PC-3 (cell line): ENCODE data around the gene GAL3ST1. TPM values are rescaled to one million over a fixed set of nuclear protein-coding genes. Genes with fewer than 3 reads are reported as not detected.

Experiments used
- ATAC-seq: fragments of 200-7000 bp; cut with Tn5 transposase; 2 replicates; pipeline ENCODE4 v1.9.1; 2020; ENCODE audit warnings: mild to moderate bottlenecking, moderate library complexity
- BruUV-seq: library from RNA; stranded (reverse); fragments of 400-500 nt; replicated peaks from 2 replicates; lab custom pipeline; 2021; lab: Mats Ljungman, UMichigan
- CTCF ChIA-PET: fragments of 300-600 bp; sonication (Branson Sonifier 250); formaldehyde crosslinking; loops from one replicate; lab custom pipeline; 2022; ENCODE audit warnings: antibody characterized with exemption; lab: Charles Lee
- POLR2A ChIA-PET: fragments of 300-600 bp; sonication (Branson Sonifier 250); formaldehyde crosslinking; loops from one replicate; lab custom pipeline; 2022; ENCODE audit warnings: antibody characterized with exemption; ENCODE audit not compliant: unreplicated experiment; lab: Charles Lee
- DNase-seq: peaks from one replicate; pipeline ENCODE4 v3.0.0-alpha.2; 2015
- H2AFZ ChIP-seq: fragments of 300-600 bp; sonication (generic); 2 replicates; pipeline ENCODE4 v1.6.0; 2016; ENCODE audit warnings: antibody characterized with exemption, low read length
- H3F3A ChIP-seq: fragments of 300-600 bp; sonication (generic); one replicate; pipeline ENCODE4 v1.6.0; 2017; ENCODE audit warnings: antibody characterized with exemption, low read length, control low read depth, mild to moderate bottlenecking; ENCODE audit not compliant: unreplicated experiment
- H3K27ac ChIP-seq: fragments of 300-600 bp; sonication (generic); 2 replicates; pipeline ENCODE4 v1.5.1; 2016; ENCODE audit warnings: mild to moderate bottlenecking, low read length
- H3K27me3 ChIP-seq: fragments of 300-600 bp; sonication (generic); 2 replicates; pipeline ENCODE4 v1.6.1; 2016; ENCODE audit warnings: low read length, mixed read lengths
- H3K36me3 ChIP-seq: fragments of 300-600 bp; sonication (generic); 2 replicates; pipeline ENCODE4 v1.6.1; 2016; ENCODE audit warnings: low read depth, mixed run types, low read length, mixed read lengths
- H3K4me1 ChIP-seq: fragments of 300-600 bp; sonication (generic); 2 replicates; pipeline ENCODE4 v1.5.1; 2016; ENCODE audit warnings: low read length; ENCODE audit not compliant: insufficient read depth
- H3K4me2 ChIP-seq: fragments of 300-600 bp; sonication (generic); 2 replicates; pipeline ENCODE4 v1.6.0; 2016; ENCODE audit warnings: low read length
- H3K4me3 ChIP-seq: fragments of 300-600 bp; sonication (generic); 2 replicates; pipeline ENCODE4 v1.5.1; 2016; ENCODE audit warnings: mild to moderate bottlenecking, low read length, mixed read lengths
- H3K79me2 ChIP-seq: fragments of 300-600 bp; sonication (generic); 2 replicates; pipeline ENCODE4 v1.6.1; 2017; ENCODE audit warnings: low read length, mixed read lengths
- H3K9ac ChIP-seq: fragments of 300-600 bp; sonication (generic); 2 replicates; pipeline ENCODE4 v1.6.0; 2016; ENCODE audit warnings: mild to moderate bottlenecking, low read length
- H3K9me2 ChIP-seq: fragments of 300-600 bp; sonication (generic); replicated peaks from 2 replicates; pipeline ENCODE4 v1.6.1; 2016; ENCODE audit warnings: mixed run types, low read length, mixed read lengths
- H3K9me3 ChIP-seq: fragments of 300-600 bp; sonication (generic); 2 replicates; pipeline ENCODE4 v1.6.1; 2016; ENCODE audit warnings: low read length, mixed read lengths
- H4K20me1 ChIP-seq: fragments of 300-600 bp; sonication (generic); 2 replicates; pipeline ENCODE4 v1.6.1; 2016; ENCODE audit warnings: low read length, mixed read lengths
- CTCF ChIP-seq: fragments of 300-600 bp; sonication (generic); conservative IDR thresholded peaks from 2 replicates; pipeline ENCODE4 v1.5.1; 2017; ENCODE audit warnings: antibody characterized with exemption, low read depth, mild to moderate bottlenecking, low read length
- EZH2 ChIP-seq: fragments of 300-600 bp; sonication (generic); IDR thresholded peaks from one replicate; pipeline ENCODE4 v1.6.1; 2017; ENCODE audit warnings: antibody characterized with exemption, mild to moderate bottlenecking, low read length; ENCODE audit not compliant: unreplicated experiment
- EZH2phosphoT487 ChIP-seq: fragments of 300-600 bp; sonication (generic); IDR thresholded peaks from 2 replicates; pipeline ENCODE4 v1.6.1; 2018; ENCODE audit warnings: mild to moderate bottlenecking, antibody characterized with exemption, low read length, borderline replicate concordance
- intact Hi-C: fragments of 100-400 bp; cut with micrococcal nuclease; formaldehyde crosslinking; loops from 2 replicates; pipeline ENCODE4 v1.9.0; 2023
- total RNA-seq: library from RNA; depleted of rRNA; stranded (reverse); fragments of >200 nt; gene quantifications from 2 replicates; pipeline ENCODE4 v1.2.3, GENCODE V29; 2014

Gene GAL3ST1
- total RNA-seq, 1 experiment from 2014 or later, result not detected

GRCh38 chr22:30584441-30584840 lies 10.0 kb upstream of the GAL3ST1 start:
- intact Hi-C loops, result no loop called here
- Histone ChIP-seq H3K9me2 (no peaks in the 10 kb centered on the region), H3K4me3 (no peak overlapping the region), H3K4me2 (no peak overlapping the region), H3K27ac (no peak overlapping the region), H4K20me1 (no peaks in the 10 kb centered on the region), H3K9me3 (no peaks in the 10 kb centered on the region), H3K9ac (no peak overlapping the region), H2AFZ (no peak overlapping the region), H3K27me3 (no peaks in the 10 kb centered on the region), H3K36me3 (peaks cover 39% of the 10 kb centered on the region), H3K4me1 (no peaks in the 10 kb centered on the region), H3F3A (no peaks in the 10 kb centered on the region), H3K79me2 (peaks cover 5% of the 10 kb centered on the region)
- BruUV-seq, result no TSS peak
- DNase-seq, result no peak
- ChIA-PET CTCF (no interaction called here), POLR2A (no interaction called here)
- ATAC-seq, result no peak
- no peak for TF ChIP-seq EZH2phosphoT487
- TF ChIP-seq EZH2, result no peak
- no peak for TF ChIP-seq CTCF

- no peak overlapping the region for H3K4me3 ChIP-seq
- no peaks in the 10 kb centered on the region for H3K9me3 ChIP-seq
- no peaks in the 10 kb centered on the region for H3F3A ChIP-seq
- no peaks in the 10 kb centered on the region for H3K9me2 ChIP-seq
- no TSS peak for BruUV-seq
- no peak overlapping the region for H3K27ac ChIP-seq
- H2AFZ ChIP-seq, result no peak overlapping the region
- peaks cover 40% of the 10 kb centered on the region for H3K36me3 ChIP-seq
- no peaks in the 10 kb centered on the region for H4K20me1 ChIP-seq
- CTCF ChIA-PET, result no interaction called here
- no peak for ATAC-seq
- no peaks in the 10 kb centered on the region for H3K27me3 ChIP-seq
- no peak overlapping the region for H3K4me2 ChIP-seq
- DNase-seq, result no peak
- no peaks in the 10 kb centered on the region for H3K4me1 ChIP-seq
- no peaks in the 10 kb centered on the region; the same call in 1 of the 2 replicates for H3K79me2 ChIP-seq
- TF ChIP-seq EZH2 (no peak), EZH2phosphoT487 (no peak), CTCF (no peak)
- POLR2A ChIA-PET, result no interaction called here
- no peak overlapping the region for H3K9ac ChIP-seq
- intact Hi-C loops, result no loop called here
Observed at GRCh38 chr22:30582788-30583545, 8.5 kb upstream of the GAL3ST1 start.

GRCh38 chr22:30582051-30582450 lies 7.6 kb upstream of the GAL3ST1 start:
- ATAC-seq, result no peak
- no peak for DNase-seq
- Histone ChIP-seq H3K27ac (no peak overlapping the region), H3K79me2 (no peaks in the 10 kb centered on the region), H3K9me3 (no peaks in the 10 kb centered on the region), H2AFZ (no peak overlapping the region), H3K27me3 (no peaks in the 10 kb centered on the region), H3K36me3 (peaks cover 30% of the 10 kb centered on the region), H3K9me2 (no peaks in the 10 kb centered on the region), H3K4me3 (no peak overlapping the region), H3F3A (no peaks in the 10 kb centered on the region), H3K4me2 (no peak overlapping the region), H4K20me1 (no peaks in the 10 kb centered on the region), H3K4me1 (no peaks in the 10 kb centered on the region), H3K9ac (no peak overlapping the region)
- no TSS peak for BruUV-seq
- ChIA-PET POLR2A (no interaction called here), CTCF (no interaction called here)
- intact Hi-C loops, result no loop called here
- TF ChIP-seq EZH2 (no peak), CTCF (no peak), EZH2phosphoT487 (no peak)
